Amniotic stem cell (primary cell): ENCODE results near the gene ARHGEF37.

Source experiments
- DNase-seq: peaks from one replicate; lab custom pipeline; 2025; lab: John Stamatoyannopoulos, UW

The ARHGEF37 gene

GRCh38 chr5:149630337-149630736, 49.0 kb downstream of the ARHGEF37 start:
- DNase-seq, result no peak

- DNase-seq, result no peak
Observed at GRCh38 chr5:149631506-149631905, 50.2 kb downstream of the ARHGEF37 start.

- no peak for DNase-seq
Observed at GRCh38 chr5:149632311-149633251, 51.3 kb downstream of the ARHGEF37 start.

GRCh38 chr5:149633476-149634350, 52.4 kb downstream of the ARHGEF37 start:
- no peak for DNase-seq

- DNase-seq, result no peak
Observed at GRCh38 chr5:149635394-149635793, 54.1 kb downstream of the ARHGEF37 start.

GRCh38 chr5:149636191-149636860, 55.0 kb downstream of the ARHGEF37 start:
- DNase-seq, result no peak

GRCh38 chr5:149636861-149637246, 55.6 kb downstream of the ARHGEF37 start:
- no peak for DNase-seq

GRCh38 chr5:149638136-149638535, 56.8 kb downstream of the ARHGEF37 start:
- DNase-seq, result no peak

GRCh38 chr5:149638546-149639241, 57.4 kb downstream of the ARHGEF37 start:
- DNase-seq, result no peak

- no peak for DNase-seq
Observed at GRCh38 chr5:149639737-149640136, 58.4 kb downstream of the ARHGEF37 start.

GRCh38 chr5:149640350-149640999, 59.2 kb downstream of the ARHGEF37 start:
- DNase-seq, result no peak

GRCh38 chr5:149641000-149641576, 59.8 kb downstream of the ARHGEF37 start:
- no peak for DNase-seq

- no peak for DNase-seq
Observed at GRCh38 chr5:149641600-149641999, 60.3 kb downstream of the ARHGEF37 start.

GRCh38 chr5:149643781-149644180, 62.5 kb downstream of the ARHGEF37 start:
- no peak for DNase-seq

- DNase-seq, result no peak
Observed at GRCh38 chr5:149644629-149645028, 63.3 kb downstream of the ARHGEF37 start.

GRCh38 chr5:149645236-149645635, 63.9 kb downstream of the ARHGEF37 start:
- no peak for DNase-seq

- DNase-seq, result no peak
Observed at GRCh38 chr5:149645725-149646124, 64.4 kb downstream of the ARHGEF37 start.

GRCh38 chr5:149646564-149646963, 65.3 kb downstream of the ARHGEF37 start:
- DNase-seq, result no peak

- DNase-seq, result no peak
Observed at GRCh38 chr5:149647334-149647733, 66.0 kb downstream of the ARHGEF37 start.
